Lower leg skin (tissue), 3 donors: ENCODE data around the gene BLOC1S6.

Source experiments
- POLR2A ChIP-seq, 2 donors: fragments of 450-650 bp; IDR thresholded peaks; one replicate each; pipeline ENCODE4 v1.6.1; 2016 to 2017; ENCODE audit warnings: antibody characterized with exemption in 2 of 2, mild to moderate bottlenecking in 1 of 2, moderate library complexity in 1 of 2
- TF ChIP-seq, protein P1 (sequence below), 3 donors: fragments of 450-650 bp; IDR thresholded peaks; one replicate each; pipeline ENCODE4 v1.5.1; 2016; ENCODE audit warnings: antibody characterized with exemption in 3 of 3, mild to moderate bottlenecking in 3 of 3, moderate library complexity in 2 of 3

DNA sequence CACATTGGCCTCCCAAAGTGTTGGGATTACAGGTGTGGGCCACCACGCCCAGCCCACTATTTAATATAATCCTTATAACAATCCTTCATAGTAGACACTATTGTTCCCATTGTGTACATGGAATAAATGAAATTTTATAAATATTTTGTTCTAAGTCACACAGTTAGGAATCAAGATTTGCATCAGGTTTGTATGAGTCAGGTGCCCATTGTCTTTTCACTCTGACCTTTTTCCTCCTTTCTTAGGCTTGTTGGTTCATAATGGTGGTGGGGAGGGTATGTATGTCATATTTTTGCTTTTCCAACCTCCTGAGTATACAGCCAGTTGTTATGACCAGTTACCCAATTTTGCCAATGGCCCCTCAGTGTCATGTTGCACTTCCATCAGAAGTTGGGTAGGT is 46.6 kb upstream of the BLOC1S6 start:
- TF ChIP-seq, protein P1, sequence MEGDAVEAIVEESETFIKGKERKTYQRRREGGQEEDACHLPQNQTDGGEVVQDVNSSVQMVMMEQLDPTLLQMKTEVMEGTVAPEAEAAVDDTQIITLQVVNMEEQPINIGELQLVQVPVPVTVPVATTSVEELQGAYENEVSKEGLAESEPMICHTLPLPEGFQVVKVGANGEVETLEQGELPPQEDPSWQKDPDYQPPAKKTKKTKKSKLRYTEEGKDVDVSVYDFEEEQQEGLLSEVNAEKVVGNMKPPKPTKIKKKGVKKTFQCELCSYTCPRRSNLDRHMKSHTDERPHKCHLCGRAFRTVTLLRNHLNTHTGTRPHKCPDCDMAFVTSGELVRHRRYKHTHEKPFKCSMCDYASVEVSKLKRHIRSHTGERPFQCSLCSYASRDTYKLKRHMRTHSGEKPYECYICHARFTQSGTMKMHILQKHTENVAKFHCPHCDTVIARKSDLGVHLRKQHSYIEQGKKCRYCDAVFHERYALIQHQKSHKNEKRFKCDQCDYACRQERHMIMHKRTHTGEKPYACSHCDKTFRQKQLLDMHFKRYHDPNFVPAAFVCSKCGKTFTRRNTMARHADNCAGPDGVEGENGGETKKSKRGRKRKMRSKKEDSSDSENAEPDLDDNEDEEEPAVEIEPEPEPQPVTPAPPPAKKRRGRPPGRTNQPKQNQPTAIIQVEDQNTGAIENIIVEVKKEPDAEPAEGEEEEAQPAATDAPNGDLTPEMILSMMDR (IDR thresholded peaks at IDR 0.05) = no peak
- no peak for TF ChIP-seq POLR2A (IDR thresholded peaks at IDR 0.05)
